Endothelial cell (in vitro differentiated cells): ENCODE measurements around the gene GOLGA6L10. TPM values are rescaled to one million over a fixed set of nuclear protein-coding genes. Genes with fewer than 3 reads are reported as not detected.
A peak's percentile ranks its signal among the peaks of the same experiment; 100 is the strongest.
"Not testable (repeated sequence)": the region's sequence is repeated elsewhere in the genome, so short reads cannot be mapped to it uniquely, and the experiment has no call there.

Experiments
- DNase-seq: peaks from one replicate; pipeline ENCODE4 v3.0.0; 2021; ENCODE audit warnings: low spot score
- H3K27ac Mint-ChIP-seq: one replicate; pipeline ENCODE4 v1.8.0; 2021; ENCODE audit warnings: mixed read lengths, inconsistent platforms; ENCODE audit not compliant: unreplicated experiment
- H3K27me3 Mint-ChIP-seq: one replicate; pipeline ENCODE4 v1.8.0; 2021; ENCODE audit warnings: mild to moderate bottlenecking, moderate library complexity, mixed read lengths, inconsistent platforms; ENCODE audit not compliant: unreplicated experiment
- H3K36me3 Mint-ChIP-seq: one replicate; pipeline ENCODE4 v1.8.0; 2021; ENCODE audit warnings: mild to moderate bottlenecking, low read depth, mixed read lengths, inconsistent platforms; ENCODE audit not compliant: unreplicated experiment
- H3K4me1 Mint-ChIP-seq: one replicate; pipeline ENCODE4 v1.8.0; 2021; ENCODE audit warnings: mild to moderate bottlenecking, mixed read lengths, inconsistent platforms; ENCODE audit not compliant: unreplicated experiment
- H3K4me3 Mint-ChIP-seq: one replicate; pipeline ENCODE4 v1.8.0; 2021; ENCODE audit warnings: mild to moderate bottlenecking, mixed read lengths, inconsistent platforms; ENCODE audit not compliant: unreplicated experiment
- H3K9me3 Mint-ChIP-seq: one replicate; pipeline ENCODE4 v1.8.0; 2021; ENCODE audit warnings: mixed read lengths, inconsistent platforms; ENCODE audit not compliant: unreplicated experiment
- total RNA-seq: library from RNA; stranded (reverse); fragmentation: NEBNext Ultra II Directional; extraction: Animal tissue kit (Norgen Biotek cat#: 25700); gene quantifications from one replicate; pipeline ENCODE4 v1.2.1, GENCODE V29; 2021; ENCODE audit not compliant: unreplicated experiment
- TF ChIP-seq, protein P1 (sequence below): fragments of 200-600 bp; sonication (generic); IDR thresholded peaks from one replicate; pipeline ENCODE4 v1.5.0; 2021; ENCODE audit warnings: antibody characterized with exemption; ENCODE audit not compliant: unreplicated experiment

The GOLGA6L10 gene
- total RNA-seq, 1 donor from 2014 or later = 0.28 TPM

DNA sequence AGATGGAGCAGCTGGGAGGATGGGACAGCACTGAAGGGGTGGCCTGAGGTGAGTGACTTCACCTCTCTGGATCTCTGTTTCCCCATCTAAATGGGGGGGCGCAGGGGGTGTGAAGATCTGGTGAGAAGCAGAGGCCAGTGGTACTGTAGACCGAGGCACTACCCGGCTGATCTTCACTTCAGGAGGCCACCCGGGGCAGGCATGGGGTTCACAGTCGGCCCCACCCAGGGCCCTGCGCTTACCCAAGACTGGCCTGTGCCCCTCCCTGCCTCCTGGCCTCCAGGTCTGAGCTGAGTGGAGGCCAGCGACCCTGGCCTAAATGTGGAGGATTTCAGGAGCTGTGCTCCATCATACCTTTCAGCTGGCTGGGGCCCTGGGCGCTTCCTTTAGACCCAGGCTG is 31.0 kb downstream of the GOLGA6L10 start:
- not testable (repeated sequence) for H3K36me3 Mint-ChIP-seq, H3K27me3 Mint-ChIP-seq, H3K4me1 Mint-ChIP-seq, DNase-seq, H3K9me3 Mint-ChIP-seq, H3K27ac Mint-ChIP-seq, H3K4me3 Mint-ChIP-seq

DNA sequence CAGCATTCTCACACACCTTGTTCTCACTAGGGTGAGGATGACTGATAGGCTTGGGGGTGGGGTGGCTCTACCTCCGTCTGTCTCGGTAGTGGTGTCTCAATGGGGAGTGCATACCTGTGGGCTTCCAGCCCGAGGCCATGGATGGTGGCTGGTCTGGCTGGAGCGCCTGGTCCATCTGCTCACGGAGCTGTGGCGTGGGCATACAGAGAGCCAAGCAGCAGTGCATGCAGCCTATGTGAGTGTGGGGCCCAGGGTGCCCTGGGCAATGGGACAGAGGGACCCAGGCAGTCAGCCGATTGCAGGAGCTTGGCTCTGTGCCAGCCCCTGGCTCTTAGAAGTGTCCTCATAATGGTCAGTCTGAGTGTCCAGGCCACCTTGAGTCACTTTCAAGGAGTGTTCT is 31.8 kb downstream of the GOLGA6L10 start:
- not testable (repeated sequence) for H3K36me3 Mint-ChIP-seq, H3K27me3 Mint-ChIP-seq

DNA sequence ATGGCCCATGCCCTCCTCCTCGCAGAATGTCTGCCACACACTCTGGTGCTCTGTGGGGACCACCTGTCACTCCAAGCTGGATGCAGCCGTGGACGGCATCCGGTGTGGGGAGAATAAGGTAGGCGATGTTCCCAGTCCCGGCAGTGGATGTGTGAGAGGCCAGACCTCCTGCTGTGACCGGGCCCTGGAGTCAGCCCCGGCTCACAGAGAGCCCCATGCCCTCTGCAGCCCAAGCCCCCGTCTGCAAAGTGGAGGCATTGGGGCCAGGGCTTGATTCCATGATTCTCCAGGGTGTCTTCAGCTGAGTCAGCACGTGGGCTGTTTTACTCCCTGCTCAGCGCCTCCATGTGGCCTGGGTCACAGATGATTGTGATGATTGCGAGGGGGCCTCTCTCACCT is 32.2 kb downstream of the GOLGA6L10 start:
- Mint-ChIP-seq H3K4me3 (no peak overlapping the region), H3K9me3 (no peaks in the 10 kb centered on the region), H3K27me3 (peaks cover 5% of the 10 kb centered on the region), H3K36me3 (no peaks in the 10 kb centered on the region), H3K27ac (peak overlapping the region; percentile 57), H3K4me1 (no peaks in the 10 kb centered on the region)
- no peak for DNase-seq
- TF ChIP-seq, protein P1, sequence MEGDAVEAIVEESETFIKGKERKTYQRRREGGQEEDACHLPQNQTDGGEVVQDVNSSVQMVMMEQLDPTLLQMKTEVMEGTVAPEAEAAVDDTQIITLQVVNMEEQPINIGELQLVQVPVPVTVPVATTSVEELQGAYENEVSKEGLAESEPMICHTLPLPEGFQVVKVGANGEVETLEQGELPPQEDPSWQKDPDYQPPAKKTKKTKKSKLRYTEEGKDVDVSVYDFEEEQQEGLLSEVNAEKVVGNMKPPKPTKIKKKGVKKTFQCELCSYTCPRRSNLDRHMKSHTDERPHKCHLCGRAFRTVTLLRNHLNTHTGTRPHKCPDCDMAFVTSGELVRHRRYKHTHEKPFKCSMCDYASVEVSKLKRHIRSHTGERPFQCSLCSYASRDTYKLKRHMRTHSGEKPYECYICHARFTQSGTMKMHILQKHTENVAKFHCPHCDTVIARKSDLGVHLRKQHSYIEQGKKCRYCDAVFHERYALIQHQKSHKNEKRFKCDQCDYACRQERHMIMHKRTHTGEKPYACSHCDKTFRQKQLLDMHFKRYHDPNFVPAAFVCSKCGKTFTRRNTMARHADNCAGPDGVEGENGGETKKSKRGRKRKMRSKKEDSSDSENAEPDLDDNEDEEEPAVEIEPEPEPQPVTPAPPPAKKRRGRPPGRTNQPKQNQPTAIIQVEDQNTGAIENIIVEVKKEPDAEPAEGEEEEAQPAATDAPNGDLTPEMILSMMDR = no peak

More for the DNA sequence above, 31.8 kb downstream of the GOLGA6L10 start:
- H3K9me3 Mint-ChIP-seq, DNase-seq, H3K4me3 Mint-ChIP-seq, H3K4me1 Mint-ChIP-seq: not testable (repeated sequence)
- peak overlapping the region; percentile 57 for H3K27ac Mint-ChIP-seq

DNA sequence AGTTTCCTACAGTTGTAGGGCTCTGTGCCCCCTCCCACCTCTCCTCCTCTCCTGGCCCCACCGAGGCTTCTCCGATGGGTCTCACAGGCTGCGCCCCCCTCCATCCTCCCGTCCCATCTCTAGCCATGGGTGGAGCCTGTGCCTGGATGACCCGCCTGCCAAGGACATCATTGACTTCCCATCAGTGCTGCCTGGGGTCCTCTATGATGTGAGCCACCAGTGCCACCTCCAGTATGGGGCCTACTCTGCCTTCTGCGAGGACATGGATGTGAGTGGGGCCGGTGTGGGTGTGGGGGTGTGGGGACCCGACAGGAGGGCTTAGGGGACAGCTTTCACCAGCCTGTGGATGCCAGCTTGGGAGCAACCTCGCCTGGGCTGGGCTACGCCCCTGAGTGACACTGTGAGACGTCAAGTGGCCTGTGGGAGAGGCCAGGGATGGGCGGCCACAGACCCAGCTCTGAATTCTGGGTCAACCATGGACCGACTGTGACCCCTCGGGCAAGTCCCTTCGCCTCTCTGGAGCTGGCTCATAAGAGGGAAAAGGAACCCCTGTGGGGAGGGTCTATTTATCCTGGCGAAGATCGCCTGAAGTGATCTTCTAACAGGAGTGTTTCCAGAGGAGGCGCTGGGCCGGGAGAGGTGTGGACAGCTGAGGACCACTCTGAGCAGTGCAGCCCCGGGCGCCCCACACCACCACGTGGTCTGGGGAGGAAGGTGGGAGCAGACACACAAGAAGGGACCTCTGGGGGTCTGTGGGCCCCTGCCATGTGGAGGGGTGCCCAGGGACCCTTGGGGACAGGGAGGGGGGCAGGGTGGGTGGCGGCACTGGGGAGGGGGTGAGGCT is 32.8 kb downstream of the GOLGA6L10 start:
- H3K9me3 Mint-ChIP-seq, H3K27ac Mint-ChIP-seq, H3K27me3 Mint-ChIP-seq, H3K4me3 Mint-ChIP-seq, H3K36me3 Mint-ChIP-seq, H3K4me1 Mint-ChIP-seq, DNase-seq: not testable (repeated sequence)

DNA sequence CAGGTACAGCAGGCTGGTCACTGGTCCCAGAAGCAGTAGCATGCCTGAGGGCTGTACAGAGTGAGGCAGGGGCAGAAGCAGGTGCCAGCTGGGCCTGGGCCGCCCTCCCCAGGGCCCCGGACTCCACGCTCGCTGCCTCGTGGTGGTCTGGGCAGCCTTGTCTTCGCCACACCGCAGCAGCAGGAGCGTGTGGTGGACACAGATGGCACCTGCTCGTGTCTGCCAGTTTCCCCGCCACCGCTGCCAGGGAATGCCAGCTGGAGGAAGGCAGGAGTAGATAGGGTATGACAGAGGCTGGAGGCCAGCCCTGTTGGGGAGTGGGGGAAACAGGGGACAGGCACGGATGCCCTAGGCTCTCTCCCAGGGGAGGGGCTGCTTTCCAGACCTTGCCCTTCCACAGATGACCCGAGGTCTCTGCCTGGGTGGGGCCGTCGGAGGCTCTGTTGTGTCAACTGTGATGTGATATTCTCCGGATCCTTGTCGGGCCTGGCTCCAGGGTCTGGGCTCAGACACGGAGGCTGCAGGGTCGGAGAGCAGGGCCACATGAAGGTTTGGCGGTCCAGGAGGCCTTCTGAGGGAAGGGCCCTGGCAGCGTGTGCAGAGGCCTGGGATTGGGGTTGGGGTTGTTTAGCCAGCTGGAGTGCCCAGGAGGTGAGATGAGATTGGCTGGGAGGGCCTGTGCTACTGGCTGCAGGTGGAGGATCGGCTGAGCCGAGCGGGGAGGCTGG is 33.6 kb downstream of the GOLGA6L10 start:
- Mint-ChIP-seq H3K27ac (no peak overlapping the region), H3K27me3 (peaks cover 5% of the 10 kb centered on the region), H3K4me1 (no peaks in the 10 kb centered on the region), H3K36me3 (no peaks in the 10 kb centered on the region), H3K9me3 (no peaks in the 10 kb centered on the region), H3K4me3 (no peak overlapping the region)
- TF ChIP-seq, protein P1 = no peak
- DNase-seq = no peak

DNA sequence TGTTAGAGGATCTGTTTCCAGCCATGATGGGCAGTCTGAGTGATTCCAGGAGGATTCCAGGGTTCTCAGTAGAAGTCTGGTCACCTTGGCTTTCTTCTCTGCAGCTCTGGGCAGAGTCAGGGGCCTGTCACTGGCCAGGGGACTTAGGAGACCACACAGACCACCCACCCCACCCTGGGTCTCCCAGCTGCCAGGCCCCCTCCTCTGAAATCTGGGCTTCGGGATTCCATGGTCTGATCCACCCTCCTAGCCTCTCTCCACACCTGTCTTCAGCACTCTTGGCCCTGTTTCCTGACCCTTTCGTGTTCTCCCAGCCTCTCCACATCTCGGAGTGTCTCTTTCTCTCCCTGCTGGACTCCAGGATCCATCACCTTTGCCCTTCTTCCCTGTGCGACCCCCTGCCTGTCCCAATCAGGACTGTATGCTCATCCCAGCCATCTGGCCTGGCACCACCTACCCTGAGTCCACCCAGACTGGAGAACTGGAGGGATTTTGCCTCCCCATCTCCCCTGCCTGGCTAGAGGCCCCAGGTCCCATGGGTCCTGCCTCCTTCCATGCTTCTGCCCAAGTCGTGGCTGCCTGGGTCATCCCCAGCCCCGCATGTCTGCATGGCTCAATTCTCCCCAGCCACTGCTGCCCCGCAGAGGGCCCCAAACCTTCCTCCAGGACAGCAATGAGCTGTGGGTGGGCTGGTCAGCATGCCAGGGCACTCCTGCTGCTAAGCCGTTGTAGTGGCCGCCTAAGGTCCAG is 34.3 kb downstream of the GOLGA6L10 start:
- H3K4me1 Mint-ChIP-seq = no peaks in the 10 kb centered on the region
- no peaks in the 10 kb centered on the region for H3K9me3 Mint-ChIP-seq
- H3K36me3 Mint-ChIP-seq = no peaks in the 10 kb centered on the region
- peaks cover 5% of the 10 kb centered on the region for H3K27me3 Mint-ChIP-seq
- no peak for DNase-seq
- no peak overlapping the region for H3K4me3 Mint-ChIP-seq
- no peak overlapping the region for H3K27ac Mint-ChIP-seq
- TF ChIP-seq, protein P1 = no peak

DNA sequence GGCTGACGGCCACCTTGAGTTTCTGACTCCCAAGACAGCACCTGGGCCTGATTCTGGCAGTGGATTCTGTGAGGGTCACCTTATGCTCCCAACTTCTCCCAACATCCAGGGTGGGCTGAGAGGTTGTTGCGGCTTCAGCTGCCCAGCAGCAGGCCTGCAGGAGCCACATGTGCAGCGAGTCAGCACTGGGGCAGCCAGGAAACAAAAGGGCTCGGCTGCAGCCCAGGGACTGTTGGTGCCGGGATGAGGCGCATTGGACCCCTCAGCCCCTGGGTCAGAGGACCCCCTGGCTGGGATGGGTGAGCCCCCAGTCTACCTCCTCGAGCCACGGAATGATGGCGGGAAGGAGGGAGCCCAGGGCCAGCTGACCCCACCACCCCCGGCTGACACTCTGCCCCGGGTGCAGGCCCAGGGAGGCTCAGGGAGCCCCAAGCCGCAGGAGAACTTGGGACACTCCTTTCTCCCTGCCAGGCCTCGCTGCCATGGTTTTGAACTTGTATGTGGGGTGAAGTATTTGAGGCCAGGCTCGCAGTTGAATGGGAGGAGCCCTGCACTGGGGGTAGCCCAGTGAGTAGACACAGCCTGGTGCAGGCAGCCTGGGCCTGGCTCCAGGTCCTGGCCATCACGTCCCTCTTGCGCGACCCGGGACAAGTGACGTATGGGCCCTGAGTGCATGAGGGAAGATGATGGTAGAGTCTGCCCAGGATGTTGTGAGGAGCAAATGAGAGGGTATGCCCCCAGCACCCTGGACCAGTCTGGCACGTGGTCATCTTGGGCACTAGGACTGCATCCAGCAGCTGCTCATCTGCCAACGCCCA is 35.1 kb downstream of the GOLGA6L10 start:
- H3K4me3 Mint-ChIP-seq, DNase-seq, H3K36me3 Mint-ChIP-seq, H3K9me3 Mint-ChIP-seq, H3K27me3 Mint-ChIP-seq, H3K4me1 Mint-ChIP-seq, H3K27ac Mint-ChIP-seq: not testable (repeated sequence)
